GM18507 (cell line): ENCODE results near the gene HSD17B13.

ENCODE experiments used
- DNase-seq: peaks from one replicate; pipeline ENCODE4 v3.0.0; 2011; ENCODE audit warnings: low read depth; ENCODE audit not compliant: insufficient read length; ENCODE audit errors: extremely low spot score
- FAIRE-seq: peaks from 2 replicates; lab custom pipeline; 2011; peaks lifted over from hg19 to GRCh38; lab: Jason Lieb, UNC

Gene HSD17B13

DNA sequence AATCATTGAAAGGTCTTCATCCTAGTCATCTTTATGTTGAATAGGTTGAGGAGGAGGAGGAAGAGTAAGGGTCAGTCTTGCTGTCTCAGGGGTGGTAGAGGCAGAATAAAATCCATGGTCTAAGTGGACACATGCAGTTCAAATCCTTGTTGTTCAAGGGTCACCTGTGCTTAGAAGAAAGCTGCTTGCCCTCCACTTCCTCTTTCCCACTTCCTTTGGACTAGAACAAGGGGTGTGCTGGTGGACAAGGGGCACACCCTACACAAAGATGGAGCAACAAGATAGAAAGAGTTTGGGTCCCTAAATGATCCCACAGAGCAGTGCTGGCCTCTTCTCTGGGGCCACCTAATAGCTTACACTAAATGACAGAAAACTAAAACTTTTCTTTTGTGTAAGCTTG lies 47.9 kb downstream of the HSD17B13 start:
- DNase-seq (no peak), FAIRE-seq (no peak)

DNA sequence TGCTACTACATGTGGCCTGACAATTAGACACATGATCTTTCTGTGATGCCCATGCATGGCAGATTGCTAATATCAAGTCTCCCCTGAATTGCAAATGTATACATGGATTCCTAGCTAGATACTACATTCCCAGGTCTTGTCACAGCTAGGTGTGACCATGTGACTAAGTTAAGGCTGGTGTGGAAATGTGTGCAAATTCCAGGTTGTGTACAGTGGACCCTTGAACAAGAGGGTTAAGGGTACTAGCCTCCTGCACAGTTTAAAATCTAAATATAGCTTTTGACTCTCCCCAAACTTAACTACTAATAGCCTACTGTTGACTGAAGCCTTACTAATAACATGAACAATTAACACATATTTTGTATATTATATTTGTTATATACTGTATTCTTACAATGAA lies 48.4 kb downstream of the HSD17B13 start:
- FAIRE-seq (no peak), DNase-seq (no peak)

GRCh38 chr4:87270825-87271224 lies 51.9 kb downstream of the HSD17B13 start:
- no peak for DNase-seq
- no peak for FAIRE-seq

- DNase-seq (no peak), FAIRE-seq (no peak)
Measured at GRCh38 chr4:87270144-87270543, 52.5 kb downstream of the HSD17B13 start.

- FAIRE-seq (no peak), DNase-seq (no peak)
Measured at GRCh38 chr4:87268411-87268810, 54.3 kb downstream of the HSD17B13 start.

DNA sequence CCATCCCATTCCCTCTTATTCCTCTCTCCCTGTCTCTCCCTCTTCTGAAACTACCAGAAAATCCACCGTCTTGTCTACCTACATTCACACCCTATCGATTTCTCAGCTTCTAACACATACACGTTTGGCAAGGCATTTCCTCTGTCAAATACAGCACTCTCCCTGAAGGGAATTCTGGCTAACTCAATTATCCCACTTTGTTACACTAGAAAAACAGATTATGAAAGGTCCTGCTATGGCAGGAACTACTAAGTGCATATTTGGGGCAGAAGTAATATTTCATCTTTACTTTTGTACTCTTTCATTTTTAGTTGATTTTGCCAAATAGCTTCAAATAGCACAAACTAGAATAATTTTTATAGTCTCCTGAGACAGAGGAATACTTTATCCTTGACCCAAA lies 55.7 kb downstream of the HSD17B13 start:
- FAIRE-seq (no peak), DNase-seq (no peak)

DNA sequence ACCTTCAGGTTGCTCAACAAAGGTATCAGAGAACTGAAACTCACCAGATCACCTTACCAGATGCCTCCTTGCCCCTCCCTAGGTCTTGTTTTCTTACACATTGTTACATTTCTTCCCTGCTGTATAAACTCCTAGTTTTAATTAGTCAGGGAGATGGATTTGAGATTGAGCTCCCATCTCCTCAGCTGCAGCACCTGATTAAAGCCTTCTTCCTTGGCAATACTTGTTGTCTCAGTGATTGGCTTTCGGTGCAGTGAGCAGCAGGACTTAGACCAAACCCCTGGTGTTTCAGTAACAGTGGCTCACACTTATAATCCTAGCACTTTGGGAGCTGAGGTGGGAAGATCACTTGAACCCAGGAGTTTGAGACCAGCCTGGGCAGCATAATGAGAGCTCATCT lies 59.8 kb downstream of the HSD17B13 start:
- DNase-seq (no peak), FAIRE-seq (no peak)

DNA sequence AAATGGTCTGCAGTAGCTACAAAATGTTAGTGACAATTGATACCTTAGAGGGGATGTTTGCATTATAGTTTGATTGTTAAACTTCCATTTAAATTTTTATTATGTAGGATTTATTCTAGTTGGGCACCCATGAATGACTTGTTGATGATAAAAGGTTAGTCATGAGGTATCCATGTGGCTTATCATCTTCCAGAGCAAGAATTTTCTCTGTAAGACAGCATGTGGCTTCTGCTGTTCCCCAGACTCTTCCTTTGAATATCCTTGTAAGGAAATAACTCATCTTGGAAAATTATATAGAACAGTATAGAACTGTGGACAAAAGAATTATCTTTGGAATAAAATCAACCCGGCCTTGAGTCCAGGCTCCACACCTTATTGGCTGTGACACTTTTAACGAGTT lies 62.2 kb downstream of the HSD17B13 start:
- FAIRE-seq = no peak

DNA sequence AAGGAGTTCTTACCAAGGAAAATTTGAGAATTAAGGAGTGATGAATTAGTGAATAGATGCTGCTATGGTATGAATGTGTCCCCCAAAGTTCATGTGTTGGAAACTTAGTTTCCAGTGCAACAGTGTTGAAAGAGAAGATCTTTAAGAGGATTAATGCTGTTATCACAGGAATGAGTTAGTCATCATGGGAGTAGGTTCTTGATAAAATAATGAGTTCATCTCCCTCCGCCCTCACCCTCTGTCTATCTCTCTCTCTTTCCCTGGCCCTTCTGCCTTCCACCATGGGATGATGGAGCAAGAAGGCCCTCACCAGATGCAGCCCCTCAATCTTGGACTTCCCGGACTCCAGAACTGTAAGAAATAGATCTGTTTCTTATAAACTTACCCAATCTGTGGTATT lies 64.0 kb downstream of the HSD17B13 start:
- FAIRE-seq = no peak

More for the DNA sequence above, 62.2 kb downstream of the HSD17B13 start:
- no peak for DNase-seq

DNA sequence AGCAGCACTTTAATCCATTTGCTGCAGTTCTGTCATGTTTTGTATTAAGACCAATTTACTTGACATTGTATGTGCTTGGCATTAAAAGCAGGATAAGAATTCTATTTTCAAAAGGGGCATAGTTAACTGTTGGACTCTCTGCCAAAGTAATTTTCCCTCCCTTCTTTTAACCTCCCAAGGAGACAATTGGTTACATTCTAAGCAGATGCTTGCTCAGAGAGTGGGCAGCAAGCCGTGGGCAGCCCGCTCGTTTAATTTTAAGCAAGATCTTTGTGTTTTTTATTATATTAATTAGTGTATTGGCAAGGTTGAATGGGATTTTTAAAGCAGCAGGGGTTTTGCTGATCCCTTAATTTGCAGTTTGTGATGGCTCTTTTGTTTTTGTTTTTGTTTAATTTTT lies 65.2 kb downstream of the HSD17B13 start:
- DNase-seq = no peak
- FAIRE-seq = no peak

More for the DNA sequence above, 64.0 kb downstream of the HSD17B13 start:
- no peak for DNase-seq

DNA sequence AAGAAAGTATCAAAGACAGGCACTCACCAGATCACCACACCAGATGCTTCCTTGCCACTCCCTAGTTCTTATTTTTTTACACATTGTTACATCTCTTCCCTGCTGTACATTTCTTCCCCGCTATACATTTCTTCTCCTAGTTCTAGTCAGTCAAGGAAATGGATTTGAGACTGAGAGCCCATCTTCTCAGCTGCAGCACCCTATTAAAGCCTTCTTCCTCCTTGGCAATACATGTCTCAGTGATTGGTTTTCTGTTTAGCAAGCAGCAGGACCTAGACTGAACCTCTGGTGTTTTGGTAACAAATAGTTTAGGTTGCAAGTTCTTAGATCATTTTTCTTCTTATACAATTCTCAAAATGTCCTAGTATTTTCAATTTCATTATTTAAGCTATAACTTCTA lies 66.9 kb downstream of the HSD17B13 start:
- FAIRE-seq (no peak), DNase-seq (no peak)
